Endothelial cell of umbilical vein (primary cell): ENCODE data around the gene MAPKAP1. TPM values are rescaled to one million over a fixed set of nuclear protein-coding genes. Genes with fewer than 3 reads are reported as not detected.

Experiments
- BruUV-seq: library from RNA; stranded (reverse); fragments of 400-500 nt; replicated peaks from 2 replicates; lab custom pipeline; 2021; lab: Mats Ljungman, UMichigan
- CTCF ChIA-PET: fragments of 300-600, 350-600 bp; sonication (Branson Sonifier 250); formaldehyde crosslinking; loops from one replicate; lab custom pipeline; 2021; ENCODE audit warnings: antibody characterized with exemption, inconsistent platforms; lab: Charles Lee
- POLR2A ChIA-PET: fragments of 300-600, 350-600 bp; sonication (Branson Sonifier 250); formaldehyde crosslinking; loops from one replicate; lab custom pipeline; 2021; ENCODE audit warnings: antibody characterized with exemption, inconsistent platforms; lab: Charles Lee
- DNase-seq: peaks from one replicate; pipeline ENCODE4 v3.0.0-alpha.2; 2011; ENCODE audit warnings: low read depth, low spot score
- FAIRE-seq: peaks from 2 replicates; lab custom pipeline; 2011; peaks lifted over from hg19 to GRCh38; lab: Jason Lieb, UNC
- H2AFZ ChIP-seq: 2 replicates; pipeline ENCODE4 v1.6.0; 2012; ENCODE audit warnings: low read depth, low read length, control low read depth, inconsistent platforms
- H3K27ac ChIP-seq: 2 replicates; pipeline ENCODE4 v1.5.1; 2011; ENCODE audit warnings: low read depth, mild to moderate bottlenecking, control low read depth, low read length, moderate library complexity; ENCODE audit not compliant: insufficient read depth
- H3K27me3 ChIP-seq, 2 experiments: 2 replicates each; pipeline versions ENCODE4 v1.6.0 to v1.6.1; 2011; ENCODE audit warnings: low read length in 2 of 2, mixed read lengths in 1 of 2; ENCODE audit not compliant: control insufficient read depth in 2 of 2, insufficient read depth in 2 of 2
- H3K36me3 ChIP-seq, 2 experiments: 2 replicates in 1 of 2; 3 replicates in 1 of 2; pipeline ENCODE4 v1.5.1; 2011; ENCODE audit warnings: low read length in 2 of 2, mild to moderate bottlenecking in 1 of 2, moderate library complexity in 1 of 2; ENCODE audit not compliant: control insufficient read depth in 2 of 2, insufficient read depth in 2 of 2; ENCODE audit errors: extremely low read depth in 1 of 2
- H3K4me1 ChIP-seq: 3 replicates; pipeline ENCODE4 v1.5.1; 2011; ENCODE audit warnings: mild to moderate bottlenecking, low read length; ENCODE audit not compliant: control insufficient read depth, insufficient read depth; ENCODE audit errors: extremely low read depth
- H3K4me2 ChIP-seq: 2 replicates; pipeline ENCODE4 v1.6.1; 2011; ENCODE audit warnings: low read length, control low read depth, mixed read lengths; ENCODE audit not compliant: insufficient read depth
- H3K4me3 ChIP-seq, 3 experiments: fragments of 200-600 bp in 1 of 3; sonication (generic), shearing (Covaris generic) in 1 of 3; replicated peaks in 1 of 3; 2 replicates each; pipeline ENCODE4 v1.5.1; 2011 to 2016; ENCODE audit warnings: control low read depth in 3 of 3, low read length in 3 of 3, mild to moderate bottlenecking in 2 of 3, inconsistent platforms in 1 of 3, low read depth in 1 of 3, moderate library complexity in 1 of 3; ENCODE audit not compliant: insufficient read depth in 1 of 3
- H3K79me2 ChIP-seq: 2 replicates; pipeline ENCODE4 v1.6.0; 2012; ENCODE audit warnings: low read length, inconsistent platforms; ENCODE audit not compliant: control insufficient read depth, insufficient read depth
- H3K9ac ChIP-seq: replicated peaks from 2 replicates; pipeline ENCODE3; 2011; ENCODE audit warnings: low read length, control low read depth; ENCODE audit not compliant: insufficient read depth; ENCODE audit errors: extremely low read depth
- H3K9me1 ChIP-seq: replicated peaks from 3 replicates; pipeline ENCODE4 v1.6.0; 2011; ENCODE audit warnings: mild to moderate bottlenecking, low read length; ENCODE audit not compliant: control insufficient read depth, insufficient read depth; ENCODE audit errors: extremely low read depth
- H3K9me3 ChIP-seq: replicated peaks from 2 replicates; pipeline ENCODE4 v1.5.1; 2012; ENCODE audit warnings: low read length, inconsistent platforms; ENCODE audit not compliant: control insufficient read depth, insufficient read depth
- H4K20me1 ChIP-seq: replicated peaks from 2 replicates; pipeline ENCODE3; 2011; ENCODE audit warnings: mild to moderate bottlenecking, low read length; ENCODE audit not compliant: control insufficient read depth, insufficient read depth; ENCODE audit errors: extremely low read depth
- EZH2 ChIP-seq: IDR thresholded peaks from 2 replicates; pipeline ENCODE4 v1.6.1; 2012; ENCODE audit warnings: borderline replicate concordance, low read depth, mild to moderate bottlenecking, moderate library complexity, low read length, inconsistent platforms; ENCODE audit not compliant: severe bottlenecking
- FOS ChIP-seq: IDR thresholded peaks from 2 replicates; pipeline ENCODE4 v1.6.1; 2011; ENCODE audit warnings: mild to moderate bottlenecking, low read length, moderate library complexity, borderline replicate concordance; ENCODE audit not compliant: insufficient read depth
- GATA2 ChIP-seq: IDR thresholded peaks from 2 replicates; pipeline ENCODE4 v1.7.0; 2011; ENCODE audit warnings: low read depth, mild to moderate bottlenecking, moderate library complexity, mixed read lengths, low read length; ENCODE audit not compliant: insufficient read length, insufficient read depth
- JUN ChIP-seq: IDR thresholded peaks from 2 replicates; pipeline ENCODE4 v1.6.1; 2011; ENCODE audit warnings: borderline replicate concordance, low read depth; ENCODE audit not compliant: insufficient read length, insufficient read depth
- MYC ChIP-seq: IDR thresholded peaks from one replicate; pipeline ENCODE4 v1.6.1; 2011; ENCODE audit warnings: mild to moderate bottlenecking, low read depth, low read length
- POLR2A ChIP-seq: IDR thresholded peaks from 2 replicates; pipeline ENCODE4 v1.6.1; 2012; ENCODE audit warnings: low read depth, mild to moderate bottlenecking, control low read depth, low read length
- POLR2AphosphoS5 ChIP-seq: IDR thresholded peaks from 2 replicates; pipeline ENCODE4 v1.6.1; 2012; ENCODE audit warnings: low read depth, mild to moderate bottlenecking, control low read depth, low read length, moderate library complexity; ENCODE audit not compliant: insufficient read depth
- dilution Hi-C: fragments of 300-500 bp; cut with MboI; formaldehyde crosslinking; loops from one replicate; pipeline ENCODE4 v1.15.0; 2019; ENCODE audit warnings: low sequenced_read_pairs; ENCODE audit not compliant: extremely low pct_ligation_motif_present
- intact Hi-C: fragments of 100-400 bp; cut with micrococcal nuclease; formaldehyde crosslinking; loops from one replicate; pipeline ENCODE4 v1.10.0; 2022
- polyA plus RNA-seq, 4 experiments: library from polyadenylated mRNA; depleted of rRNA in 3 of 4; stranded (reverse) in 3 of 4; unstranded in 1 of 4; fragments of >200 nt; gene quantifications; 2 replicates each; pipeline versions ENCODE4 v1.2.1 to v1.2.3, GENCODE V29; 2011 to 2012; ENCODE audit warnings: missing spikeins in 1 of 4
- total RNA-seq: library from RNA; stranded (reverse); gene quantifications from 2 replicates; pipeline ENCODE4 v1.2.3, GENCODE V29; 2021
- TF ChIP-seq, protein P1 (sequence below), 2 donors: IDR thresholded peaks; 1 replicate in 1 of 2; 2 replicates in 1 of 2; pipeline ENCODE4 v1.5.1; 2011; ENCODE audit warnings: low read length in 2 of 2, mild to moderate bottlenecking in 2 of 2, moderate library complexity in 2 of 2, control low read depth in 1 of 2, inconsistent platforms in 1 of 2, low read depth in 1 of 2; ENCODE audit not compliant: insufficient read depth in 1 of 2; ENCODE audit errors: extremely low read depth in 1 of 2
- TF ChIP-seq, protein P2 (sequence below): IDR thresholded peaks from 2 replicates; pipeline ENCODE4 v1.6.1; 2011; ENCODE audit not compliant: insufficient read depth, insufficient read length

The MAPKAP1 gene
- total and polyA plus RNA-seq, 2 donors (not counting 3 experiments of a cell fraction or from before 2014, with no cell fraction given), result 61.9 to 99.1 TPM

DNA sequence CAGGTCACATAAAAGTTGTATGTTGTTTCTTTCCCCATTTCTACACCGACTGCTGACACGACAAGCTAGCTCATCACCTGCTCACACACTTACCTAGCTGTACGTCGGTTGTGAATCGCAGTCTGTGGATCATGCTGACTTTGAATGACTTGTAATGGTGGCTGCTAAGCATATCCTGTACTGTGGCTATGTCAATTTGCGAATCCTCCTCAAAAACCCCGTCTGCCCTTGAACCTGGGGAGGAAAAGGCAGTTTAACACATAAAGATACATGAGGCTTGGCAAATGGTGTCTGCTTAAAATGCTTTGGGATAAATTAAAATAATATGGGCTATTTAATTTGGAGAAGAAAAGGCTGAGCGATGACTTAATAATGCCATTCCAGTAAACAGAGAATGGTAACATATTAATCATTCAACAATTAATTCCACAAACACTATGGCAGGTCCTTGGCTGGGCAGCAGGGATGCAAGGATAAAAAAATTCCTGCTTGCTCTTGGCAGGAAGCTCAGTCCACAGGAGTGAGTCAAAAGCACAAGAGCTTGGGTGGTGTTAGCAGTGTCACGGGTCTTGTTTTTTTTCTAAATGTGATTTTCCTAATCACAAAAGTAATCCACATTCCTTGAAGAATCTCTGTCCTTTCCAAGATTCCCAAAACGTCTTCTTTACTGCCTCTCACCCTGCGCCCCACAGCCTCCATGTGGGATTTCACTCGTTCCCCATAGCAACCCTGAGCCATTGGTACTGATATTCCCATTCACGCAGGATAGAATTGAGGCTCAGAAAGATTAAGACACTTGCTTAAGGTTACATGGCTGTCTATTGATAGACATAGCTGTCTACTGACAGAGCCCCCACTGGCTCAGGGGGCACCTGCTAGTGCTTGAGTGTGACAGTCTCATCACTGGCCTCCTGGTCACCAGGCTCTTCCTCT, 222.4 kb downstream of the MAPKAP1 start:
- peak; percentile 59 for DNase-seq
- BruUV-seq, result no TSS peak
- TF ChIP-seq, protein P1, sequence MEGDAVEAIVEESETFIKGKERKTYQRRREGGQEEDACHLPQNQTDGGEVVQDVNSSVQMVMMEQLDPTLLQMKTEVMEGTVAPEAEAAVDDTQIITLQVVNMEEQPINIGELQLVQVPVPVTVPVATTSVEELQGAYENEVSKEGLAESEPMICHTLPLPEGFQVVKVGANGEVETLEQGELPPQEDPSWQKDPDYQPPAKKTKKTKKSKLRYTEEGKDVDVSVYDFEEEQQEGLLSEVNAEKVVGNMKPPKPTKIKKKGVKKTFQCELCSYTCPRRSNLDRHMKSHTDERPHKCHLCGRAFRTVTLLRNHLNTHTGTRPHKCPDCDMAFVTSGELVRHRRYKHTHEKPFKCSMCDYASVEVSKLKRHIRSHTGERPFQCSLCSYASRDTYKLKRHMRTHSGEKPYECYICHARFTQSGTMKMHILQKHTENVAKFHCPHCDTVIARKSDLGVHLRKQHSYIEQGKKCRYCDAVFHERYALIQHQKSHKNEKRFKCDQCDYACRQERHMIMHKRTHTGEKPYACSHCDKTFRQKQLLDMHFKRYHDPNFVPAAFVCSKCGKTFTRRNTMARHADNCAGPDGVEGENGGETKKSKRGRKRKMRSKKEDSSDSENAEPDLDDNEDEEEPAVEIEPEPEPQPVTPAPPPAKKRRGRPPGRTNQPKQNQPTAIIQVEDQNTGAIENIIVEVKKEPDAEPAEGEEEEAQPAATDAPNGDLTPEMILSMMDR (IDR thresholded peaks at IDR 0.05; ENCODE audit: extremely low read depth in 1 of 2, insufficient read depth in 1 of 2, low read depth in 1 of 2, low read length in 2 of 2), result no peak
- TF ChIP-seq JUN (no peak), POLR2AphosphoS5 (no peak), POLR2A (no peak), GATA2 (no peak), EZH2 (no peak), FOS (no peak), MYC (no peak)
- TF ChIP-seq, protein P2, sequence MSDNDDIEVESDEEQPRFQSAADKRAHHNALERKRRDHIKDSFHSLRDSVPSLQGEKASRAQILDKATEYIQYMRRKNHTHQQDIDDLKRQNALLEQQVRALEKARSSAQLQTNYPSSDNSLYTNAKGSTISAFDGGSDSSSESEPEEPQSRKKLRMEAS, result no peak
- ChIA-PET CTCF (interaction anchor here (0.7 to 1.8 kb wide), 6 partner anchors 8 to 204 kb away, joined by 3 to 6 read pairs (median 4); no protein-coding TSS in a partner anchor), POLR2A (no interaction called here)
- no peaks in the 10 kb centered on the region for H3K9me3 ChIP-seq
- H3K4me1 ChIP-seq, result no peaks in the 10 kb centered on the region
- no peak overlapping the region for H3K4me2 ChIP-seq
- peak; percentile 67 for FAIRE-seq
- H4K20me1 ChIP-seq, result no peaks in the 10 kb centered on the region
- no peaks in the 10 kb centered on the region for H3K27me3 ChIP-seq
- intact Hi-C loops, result no loop called here
- dilution Hi-C loops, result no loop called here
- no peaks in the 10 kb centered on the region for H3K79me2 ChIP-seq
- peaks cover 0 to 2% of the 10 kb centered on the region in 2 experiments for H3K36me3 ChIP-seq
- no peak overlapping the region for H3K27ac ChIP-seq
- H3K9me1 ChIP-seq, result no peaks in the 10 kb centered on the region
- H3K4me3 ChIP-seq, result no peak overlapping the region
- no peak overlapping the region for H2AFZ ChIP-seq
- no peak overlapping the region for H3K9ac ChIP-seq
